T47D (cell line): Measurements from ENCODE around the gene SRP14.
"Not testable (repeated sequence)": the region's sequence is repeated elsewhere in the genome, so short reads cannot be mapped to it uniquely, and the experiment has no call there.

Experiments used
- DNase-seq, 2 experiments: peaks; one replicate each; pipeline versions ENCODE4 v3.0.0 to v3.0.0-alpha.2; 2011 to 2012; ENCODE audit warnings: low read depth in 1 of 2, low spot score in 1 of 2
- JUND ChIP-seq: IDR thresholded peaks from 2 replicates; pipeline ENCODE4 v1.6.1; 2012; ENCODE audit warnings: low read depth
- in situ Hi-C: cut with HindIII; loops from 2 replicates; pipeline ENCODE4 v1.10.0; 2016; ENCODE audit warnings: low sequenced_read_pairs, low pct_unique_long_range_greater_than_20kb

The SRP14 gene

GRCh38 chr15:40040770-40041169 lies 1.8 kb upstream of the SRP14 start:
- DNase-seq, result no peak
- TF ChIP-seq JUND, result no peak
- in situ Hi-C loops, result no loop called here

- DNase-seq, result no peak
- in situ Hi-C loops, result no loop called here
- TF ChIP-seq JUND, result no peak
Observed at GRCh38 chr15:40040293-40040635, 1.3 kb upstream of the SRP14 start.

GRCh38 chr15:40038275-40038637 lies 725 bp downstream of the SRP14 start:
- DNase-seq, result no peak
- in situ Hi-C loops, result no loop called here
- no peak for TF ChIP-seq JUND

GRCh38 chr15:40037721-40038120 lies 1.3 kb downstream of the SRP14 start:
- in situ Hi-C loops, result no loop called here
- no peak for DNase-seq
- no peak for TF ChIP-seq JUND

GRCh38 chr15:40035182-40035581 lies 3.8 kb downstream of the SRP14 start:
- in situ Hi-C loops, DNase-seq: not testable (repeated sequence)

GRCh38 chr15:40034186-40034946 lies 4.6 kb downstream of the SRP14 start:
- DNase-seq, result no peak
- TF ChIP-seq JUND, result no peak
- in situ Hi-C loops, result no loop called here

GRCh38 chr15:40032125-40032839 lies 6.7 kb downstream of the SRP14 start:
- no peak for TF ChIP-seq JUND
- no peak for DNase-seq
- in situ Hi-C loops, result no loop called here

- in situ Hi-C loops, result no loop called here
- no peak for TF ChIP-seq JUND
- no peak for DNase-seq
Observed at GRCh38 chr15:40031300-40031699, 7.7 kb downstream of the SRP14 start.

- DNase-seq, result peak in 1 of 2 experiments; percentile 43
- in situ Hi-C loops, result no loop called here
- TF ChIP-seq JUND, result no peak
Observed at GRCh38 chr15:40029979-40030893, 8.7 kb downstream of the SRP14 start.

- no peak for DNase-seq
- in situ Hi-C loops, result no loop called here
- no peak for TF ChIP-seq JUND
Observed at GRCh38 chr15:40028853-40029252, 10.1 kb downstream of the SRP14 start.

- no peak for TF ChIP-seq JUND
- no peak for DNase-seq
- in situ Hi-C loops, result no loop called here
Observed at GRCh38 chr15:40028193-40028592, 10.8 kb downstream of the SRP14 start.

- no peak for TF ChIP-seq JUND
- no peak for DNase-seq
- in situ Hi-C loops, result no loop called here
Observed at GRCh38 chr15:40016224-40016865, 22.6 kb downstream of the SRP14 start.

GRCh38 chr15:40014390-40014789 lies 24.6 kb downstream of the SRP14 start:
- DNase-seq, result no peak
- no peak for TF ChIP-seq JUND
- in situ Hi-C loops, result no loop called here

- DNase-seq, in situ Hi-C loops: not testable (repeated sequence)
Observed at GRCh38 chr15:40013372-40013771, 25.6 kb downstream of the SRP14 start.
